ENCODE results near the gene BTBD9.

The BTBD9 gene

DNA sequence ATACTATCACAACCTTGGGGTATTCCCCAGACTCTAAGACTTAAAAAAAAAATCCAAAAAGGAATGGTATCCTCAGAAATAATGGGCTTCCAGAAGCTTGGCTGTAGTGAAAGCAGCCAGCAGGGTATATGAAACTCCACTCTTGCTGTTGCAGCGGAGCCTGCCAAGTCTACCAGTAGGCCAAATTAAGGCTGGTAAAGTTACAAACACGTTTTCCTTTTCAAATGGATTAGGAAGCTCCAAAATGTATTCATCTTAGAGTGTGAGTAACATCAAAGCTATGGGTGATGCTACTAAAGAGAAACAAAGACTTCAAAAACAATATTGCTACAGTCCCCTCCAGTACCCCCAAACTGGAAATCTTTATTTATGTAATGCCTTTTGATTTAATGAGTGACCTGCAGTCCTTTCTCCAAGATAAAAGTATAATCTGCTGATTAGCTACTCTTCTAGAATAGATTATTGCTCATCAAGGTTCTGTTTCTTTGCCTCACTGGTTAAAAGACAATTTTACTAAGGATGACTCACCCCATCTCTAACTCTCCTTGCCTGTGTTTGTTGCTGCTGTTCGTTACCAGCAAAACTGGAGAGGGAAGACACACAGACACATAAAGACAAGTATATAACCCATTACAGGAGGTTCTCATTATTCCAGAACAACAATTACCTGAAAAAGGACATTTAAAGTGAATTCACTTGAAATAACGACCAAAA is 84.9 kb downstream of the BTBD9 start:
- DNase-seq (ENCODE audit: low spot score): no peak

DNA sequence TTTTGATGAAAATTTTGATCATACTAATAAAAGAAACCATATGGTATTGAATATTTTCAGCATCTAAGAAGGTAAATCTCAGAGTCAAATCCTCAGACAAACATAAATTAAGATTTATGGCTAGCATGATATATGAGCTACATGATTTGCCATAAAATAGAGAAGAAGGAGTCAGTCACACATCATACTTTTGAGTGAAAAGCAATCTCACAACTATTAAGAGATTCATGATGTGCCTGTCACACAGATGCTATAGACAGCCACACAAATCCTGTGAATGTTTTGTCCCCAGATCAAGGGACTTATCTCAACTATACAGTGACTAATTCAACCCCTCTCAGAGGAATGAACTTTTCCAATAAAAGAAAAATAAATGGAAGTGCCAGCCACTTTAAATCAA is 85.7 kb downstream of the BTBD9 start:
- no peak for DNase-seq (ENCODE audit: low spot score)

- no peak for DNase-seq (ENCODE audit: low spot score)
Observed at GRCh38 chr6:38552121-38552520, 87.6 kb downstream of the BTBD9 start.

- DNase-seq (ENCODE audit: low spot score): no peak
Observed at GRCh38 chr6:38549795-38550194, 89.9 kb downstream of the BTBD9 start.

DNA sequence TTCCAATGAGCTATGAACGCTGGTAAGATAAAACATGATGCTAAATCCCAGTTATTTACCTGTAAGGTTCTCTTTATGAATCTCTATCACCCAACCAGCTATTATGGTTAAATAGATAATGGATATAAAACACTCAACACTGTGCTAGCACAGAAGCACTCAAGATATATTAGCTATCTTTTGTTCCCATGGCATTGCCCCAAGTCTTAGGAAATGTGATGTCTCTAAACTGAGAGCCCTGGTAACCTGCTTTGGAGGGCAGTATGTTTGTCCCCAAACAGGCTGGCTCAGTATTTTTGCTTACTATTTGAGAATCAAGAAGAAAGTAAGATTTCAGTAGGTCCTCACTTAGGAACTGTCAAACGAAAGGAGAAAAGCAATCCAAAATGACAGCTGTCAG is 90.5 kb downstream of the BTBD9 start:
- no peak for DNase-seq (ENCODE audit: low spot score)

- DNase-seq (ENCODE audit: low spot score): no peak
Observed at GRCh38 chr6:38543022-38543421, 96.7 kb downstream of the BTBD9 start.

GRCh38 chr6:38542031-38542430 is 97.7 kb downstream of the BTBD9 start:
- DNase-seq (ENCODE audit: low spot score): no peak

- DNase-seq (ENCODE audit: low spot score): no peak
Observed at GRCh38 chr6:38533064-38533463, 106.7 kb downstream of the BTBD9 start.

GRCh38 chr6:38531134-38531533 is 108.6 kb downstream of the BTBD9 start:
- no peak for DNase-seq (ENCODE audit: low spot score)

DNA sequence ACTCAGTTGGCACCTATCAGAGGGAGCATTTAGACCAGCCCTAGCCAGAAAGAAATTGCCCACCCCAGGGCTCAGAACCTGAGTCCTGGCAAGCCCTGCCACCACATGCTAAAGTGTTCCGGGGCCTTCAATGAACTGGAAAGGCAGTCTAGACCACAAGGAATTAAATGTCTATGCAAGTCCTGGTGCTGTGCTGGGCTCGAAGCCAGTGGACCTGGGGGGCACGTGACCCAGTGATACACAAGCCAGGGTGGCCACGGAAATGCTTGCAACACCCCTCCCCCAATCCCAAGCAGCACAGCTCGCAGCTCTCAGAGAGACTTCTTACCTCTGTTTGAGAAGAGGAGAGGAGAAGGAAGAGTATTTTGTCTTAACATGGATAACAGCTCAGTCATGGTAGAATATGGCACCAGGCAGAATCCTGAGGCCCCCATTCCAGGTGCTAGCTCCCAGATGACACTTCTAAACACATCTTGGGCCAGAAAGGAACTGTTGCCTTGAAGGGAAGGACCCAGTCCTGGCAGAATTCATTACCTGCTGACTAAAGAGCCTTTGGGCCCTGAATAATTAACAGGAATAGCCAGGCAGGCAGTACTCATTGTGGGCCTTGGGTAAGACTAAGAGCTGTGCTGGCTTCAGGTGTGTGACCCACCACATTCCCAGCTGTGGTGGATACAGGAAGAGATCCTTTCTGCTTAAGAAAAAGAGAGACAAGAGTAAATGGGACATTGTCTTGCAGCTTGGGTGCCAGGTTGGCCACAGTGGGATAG is 111.3 kb downstream of the BTBD9 start:
- no peak for DNase-seq (ENCODE audit: low spot score)

- no peak for DNase-seq (ENCODE audit: low spot score)
Observed at GRCh38 chr6:38527371-38527770, 112.4 kb downstream of the BTBD9 start.

DNA sequence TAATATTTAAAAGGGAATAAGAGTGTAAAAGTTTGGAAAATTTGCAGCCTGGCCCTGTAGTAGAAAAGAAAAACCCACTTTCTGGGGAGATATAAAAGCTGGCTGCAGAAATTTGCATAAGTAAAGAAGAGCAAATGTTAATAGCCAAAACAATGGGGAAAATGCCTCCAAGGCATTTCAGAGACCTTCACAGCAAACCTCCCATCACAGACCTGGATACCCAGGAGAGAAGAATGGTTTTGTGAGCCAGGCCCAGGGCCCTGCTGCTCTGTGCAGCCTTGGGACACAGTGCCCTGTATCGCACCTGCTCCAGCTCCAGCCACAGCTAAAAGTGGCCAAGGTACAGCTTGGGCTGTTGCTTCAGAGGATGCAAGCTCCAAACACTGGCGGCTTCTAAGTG is 113.8 kb downstream of the BTBD9 start:
- DNase-seq (ENCODE audit: low spot score): no peak

DNA sequence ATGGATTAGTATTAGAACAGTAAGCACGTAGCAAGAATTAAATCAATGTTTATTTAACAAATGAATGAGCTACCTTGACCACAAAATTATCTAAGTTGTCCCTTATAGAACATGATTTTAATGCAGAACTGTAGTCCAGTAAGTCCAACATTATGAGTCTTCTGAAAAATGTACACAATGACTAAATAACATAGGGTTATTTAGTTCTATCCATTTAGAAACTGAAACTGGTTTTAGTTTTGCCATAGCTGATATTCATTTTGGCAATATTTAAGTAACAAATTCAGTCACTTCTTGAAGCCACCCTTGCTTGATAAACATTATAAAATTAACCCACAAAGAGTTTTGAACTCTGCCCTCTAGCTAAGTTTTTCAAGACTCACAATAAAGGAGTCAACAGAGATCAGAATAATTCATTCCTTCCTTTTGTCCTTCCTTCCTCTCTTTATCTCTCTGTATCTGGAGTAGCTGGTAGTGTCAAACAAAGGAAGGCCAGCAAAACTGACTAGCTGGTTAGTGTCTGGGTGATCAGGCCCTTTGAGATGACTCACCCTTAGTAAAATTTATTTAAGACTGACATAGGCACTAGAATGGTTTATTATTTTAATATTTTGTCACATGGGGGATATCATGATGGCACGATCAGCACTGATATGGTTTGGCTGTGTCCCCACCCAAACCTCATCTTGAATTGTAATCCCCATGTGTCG is 115.1 kb downstream of the BTBD9 start:
- DNase-seq (ENCODE audit: low spot score): no peak

DNA sequence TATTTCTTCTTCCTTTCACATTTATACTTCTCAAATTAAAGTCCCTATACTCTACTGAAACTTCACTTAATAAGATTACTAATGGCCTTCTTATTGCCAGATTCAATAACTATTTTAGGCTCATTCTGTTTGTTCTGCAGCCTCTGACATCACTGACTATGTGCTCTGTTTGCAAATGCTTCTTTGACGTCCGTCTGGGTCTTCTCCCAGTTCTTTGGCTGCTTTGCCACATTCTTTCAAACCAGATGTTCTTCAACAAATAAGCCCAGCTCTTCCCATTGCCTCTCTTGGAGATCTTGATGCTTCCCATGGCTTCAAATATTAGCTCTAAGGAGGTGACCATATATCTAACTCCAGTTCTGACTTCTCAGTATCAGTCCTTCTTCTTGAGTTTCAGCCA is 117.4 kb downstream of the BTBD9 start:
- DNase-seq (ENCODE audit: low spot score): no peak

GRCh38 chr6:38518511-38519304 is 121.0 kb downstream of the BTBD9 start:
- DNase-seq (ENCODE audit: low spot score): no peak

DNA sequence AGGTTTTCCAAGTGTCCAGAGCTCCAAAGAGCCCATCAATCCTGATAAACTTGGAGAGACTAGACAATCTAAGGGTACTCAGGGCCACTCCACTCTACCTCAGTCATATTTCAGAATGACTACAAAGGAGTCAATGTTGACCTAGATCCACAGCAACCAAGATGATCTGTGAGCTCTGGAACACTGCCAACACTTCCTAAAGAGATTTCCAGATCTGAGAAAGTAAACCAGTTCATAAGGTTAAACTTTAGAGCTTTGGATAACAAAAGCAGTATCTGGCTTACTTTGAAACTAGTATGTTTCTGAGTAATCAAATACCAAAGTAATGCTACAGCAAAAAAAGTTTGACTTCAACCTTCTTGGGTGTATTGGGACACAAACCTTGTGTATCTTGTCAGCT is 122.7 kb downstream of the BTBD9 start:
- DNase-seq (ENCODE audit: low spot score): no peak

GRCh38 chr6:38514399-38514798 is 125.3 kb downstream of the BTBD9 start:
- no peak for DNase-seq (ENCODE audit: low spot score)

- DNase-seq (ENCODE audit: low spot score): no peak
Observed at GRCh38 chr6:38512211-38512610, 127.5 kb downstream of the BTBD9 start.

GRCh38 chr6:38510205-38510604 is 129.5 kb downstream of the BTBD9 start:
- no peak for DNase-seq (ENCODE audit: low spot score)

DNA sequence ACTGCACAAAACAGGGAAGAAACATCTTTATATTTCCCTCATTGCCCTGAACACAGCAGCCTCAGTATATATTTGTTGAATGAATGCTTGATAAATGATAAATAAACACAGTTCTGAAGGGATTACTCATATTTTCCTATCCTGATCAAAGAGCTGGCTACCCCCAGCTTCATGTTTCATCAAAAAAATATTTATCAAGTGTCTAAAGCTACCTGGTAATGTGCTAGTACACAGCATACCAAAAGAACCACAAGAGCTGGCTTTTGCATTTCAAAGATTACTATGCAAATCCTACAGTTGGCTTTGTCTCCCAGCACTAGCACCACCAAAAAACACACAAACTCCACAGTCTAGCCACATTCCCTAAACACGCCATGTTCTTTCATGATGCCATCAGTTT is 130.0 kb downstream of the BTBD9 start:
- no peak for DNase-seq (ENCODE audit: low spot score)

GRCh38 chr6:38508894-38509293 is 130.8 kb downstream of the BTBD9 start:
- DNase-seq (ENCODE audit: low spot score): no peak

DNA sequence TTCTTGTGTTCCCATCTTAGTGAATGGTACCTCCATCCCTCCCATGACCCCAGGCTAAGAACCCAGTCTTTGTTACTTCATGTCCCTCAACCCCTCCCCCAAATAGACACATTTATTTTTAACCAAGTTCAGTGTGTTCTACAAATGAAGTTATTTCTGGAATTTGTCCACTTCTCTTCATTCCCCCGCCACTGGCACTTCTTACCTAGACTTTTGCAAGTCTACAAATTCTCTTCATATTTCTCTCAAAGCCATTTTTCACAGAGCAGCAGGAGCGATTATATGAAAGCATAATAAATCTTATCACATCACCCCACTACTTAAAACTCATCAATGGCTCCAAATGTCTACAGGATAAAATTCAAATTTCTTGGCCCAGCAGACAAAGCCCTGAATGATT is 131.4 kb downstream of the BTBD9 start:
- no peak for DNase-seq (ENCODE audit: low spot score)

Measured in hematopoietic multipotent progenitor cell treated with erythropoietin and hydrocortisone succinate and interleukin-3 and kit ligand, for 17 days (in vitro differentiated cells).